ENCODE data around the gene CNPY1.

- TF ChIP-seq CTCF (IDR thresholded peaks at IDR 0.05) (no peak), POLR2A (IDR thresholded peaks at IDR 0.05) (no peak)
Measured at GRCh38 chr7:155567646-155568332, 21.4 kb upstream of the CNPY1 start.
